ENCODE results near the gene VPS25.
A peak's percentile ranks its signal among the peaks of the same experiment; 100 is the strongest.

Gene VPS25

DNA sequence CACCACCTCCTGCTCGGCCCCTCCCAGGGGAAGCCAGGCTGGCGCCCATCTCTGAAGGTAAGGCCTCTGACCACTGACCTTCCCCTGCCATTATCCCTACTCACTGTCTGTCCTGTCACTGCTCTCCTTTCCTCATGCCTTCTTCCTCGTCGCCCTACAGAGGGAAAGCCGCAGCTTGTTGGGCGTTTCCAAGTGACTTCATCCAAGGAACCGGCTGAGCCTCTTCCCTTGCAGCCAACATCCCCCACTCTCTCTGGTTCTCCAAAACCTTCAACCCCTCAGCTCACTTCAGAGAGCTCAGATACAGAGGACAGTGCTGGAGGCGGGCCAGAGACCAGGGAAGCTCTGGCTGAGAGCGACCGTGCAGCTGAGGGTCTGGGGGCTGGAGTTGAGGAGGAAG lies 22.2 kb downstream of the VPS25 start:
- no peak for DNase-seq (ENCODE audit: low spot score)

DNA sequence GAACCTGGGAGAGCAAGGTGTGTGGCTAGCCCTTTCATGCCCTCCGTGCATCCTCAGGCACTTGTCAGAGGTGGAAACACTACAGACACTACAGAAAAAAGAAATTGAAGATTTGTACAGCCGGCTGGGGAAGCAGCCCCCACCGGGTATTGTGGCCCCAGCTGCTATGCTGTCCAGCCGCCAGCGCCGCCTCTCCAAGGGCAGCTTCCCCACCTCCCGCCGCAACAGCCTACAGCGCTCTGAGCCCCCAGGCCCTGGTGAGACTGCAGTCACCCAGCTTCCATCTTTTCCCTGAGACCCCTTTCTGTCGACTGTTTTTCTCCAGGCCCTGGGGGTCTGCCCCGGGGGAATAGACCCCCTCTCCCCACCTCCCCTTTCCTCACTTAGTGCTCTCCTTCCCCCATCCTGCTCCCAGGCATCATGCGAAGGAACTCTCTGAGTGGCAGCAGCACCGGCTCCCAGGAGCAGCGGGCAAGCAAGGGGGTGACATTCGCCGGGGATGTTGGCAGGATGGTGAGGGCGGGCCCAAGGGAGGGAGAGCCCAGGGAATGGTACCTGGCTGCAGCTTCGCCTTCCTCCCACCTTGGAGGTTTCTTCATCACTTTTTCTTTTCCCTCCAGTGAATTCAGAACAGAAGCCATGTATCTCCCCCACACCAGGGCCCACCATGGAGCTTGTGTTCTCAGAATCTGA lies 23.0 kb downstream of the VPS25 start:
- no peak for DNase-seq (ENCODE audit: low spot score)

DNA sequence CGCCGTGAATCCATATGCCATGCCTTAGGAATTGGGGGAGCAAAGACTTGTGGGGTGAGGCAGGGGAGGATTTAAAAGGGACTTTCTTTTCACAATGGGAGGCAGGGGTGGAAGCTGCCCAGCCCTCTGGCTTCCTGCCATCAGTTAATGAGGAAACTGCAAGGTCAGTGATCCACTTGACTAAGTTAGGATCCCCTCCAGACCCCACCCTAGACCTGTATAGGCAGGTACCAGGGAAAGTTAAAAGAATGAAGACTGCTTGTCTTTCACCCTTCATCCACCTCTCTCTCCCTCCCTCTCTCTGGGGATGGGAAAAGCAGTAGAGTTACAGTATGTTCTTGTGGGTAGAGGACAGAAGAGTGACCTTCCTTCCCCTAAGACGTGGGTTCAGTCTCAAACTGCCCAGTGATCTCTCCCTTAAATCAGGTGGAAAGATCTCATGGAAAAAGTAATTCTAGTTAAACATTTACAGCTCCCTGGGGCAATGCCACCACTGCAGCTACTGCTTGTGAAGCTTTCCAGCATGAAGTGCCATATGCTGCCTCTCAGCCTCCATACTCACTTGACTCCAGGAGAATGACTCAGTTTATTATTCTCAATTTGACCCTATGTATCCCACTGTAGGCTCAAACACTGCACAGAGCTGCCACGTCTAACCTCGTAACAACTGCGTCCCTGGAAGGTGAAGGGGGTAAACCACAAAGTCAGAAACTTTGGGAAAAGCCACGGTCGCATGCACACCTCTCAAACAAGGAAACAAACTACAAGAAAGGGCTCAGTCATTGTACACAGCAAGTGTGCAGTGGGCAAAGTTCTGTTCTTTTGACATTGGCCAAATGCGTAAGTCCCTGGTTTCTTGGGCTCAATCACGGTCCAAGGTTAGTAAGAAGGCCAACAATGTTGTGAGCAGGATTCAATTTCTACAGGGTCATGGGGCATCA lies 24.1 kb downstream of the VPS25 start:
- DNase-seq (ENCODE audit: low spot score) = no peak

DNA sequence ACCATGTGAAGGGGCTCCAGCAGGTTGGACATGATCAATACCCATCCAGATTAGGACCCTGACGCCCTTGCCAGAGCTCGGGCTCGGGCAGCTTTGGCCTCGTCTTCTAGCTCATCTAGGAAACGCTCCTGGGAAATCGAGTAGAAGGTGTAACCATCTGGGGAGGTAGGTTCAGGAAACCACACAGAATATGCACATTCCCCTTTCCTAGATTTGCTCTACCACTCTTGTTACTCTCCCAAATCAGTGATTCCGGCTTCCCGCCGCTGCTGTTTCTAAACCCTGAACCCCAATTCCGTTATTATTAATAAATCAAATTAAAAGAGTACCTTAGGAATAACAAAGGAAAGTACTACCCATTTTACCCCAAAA lies 24.7 kb downstream of the VPS25 start:
- no peak for DNase-seq (ENCODE audit: low spot score)

GRCh38 chr17:42798383-42799380 lies 25.4 kb downstream of the VPS25 start, which contains the start of the genes CNTD1 and COA3:
Gene CNTD1, plus strand, starts transcription at chr17:42798861. Its CDS starts 207 bp downstream, at chr17:42799068.
Gene COA3, minus strand, starts transcription at chr17:42798704. Its CDS starts 23 bp downstream, at chr17:42798681.
- DNase-seq (ENCODE audit: low spot score) = peak; percentile 93

- no peak for DNase-seq (ENCODE audit: low spot score)
Measured at GRCh38 chr17:42803074-42803883, 30.0 kb downstream of the VPS25 start.

GRCh38 chr17:42804918-42805367 lies 31.7 kb downstream of the VPS25 start:
- DNase-seq (ENCODE audit: low spot score) = no peak

DNA sequence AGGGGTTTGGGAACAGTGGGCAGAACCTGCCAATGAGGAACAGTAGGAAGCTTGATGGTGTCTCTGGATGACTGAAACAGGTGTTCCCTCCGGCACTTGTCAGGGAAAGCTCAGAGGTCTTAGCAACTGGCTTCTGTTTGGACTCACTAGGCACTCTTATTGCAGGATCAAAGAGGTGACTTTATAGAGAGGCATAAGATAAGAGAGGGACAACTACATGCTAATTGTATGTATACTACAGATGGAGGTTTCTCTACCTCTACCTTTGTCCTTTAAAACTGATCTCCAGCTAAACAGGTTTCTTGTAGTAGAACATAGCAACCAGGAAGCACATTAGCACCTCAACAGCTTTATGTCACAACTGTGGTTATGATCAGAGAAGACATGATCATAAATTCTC lies 33.0 kb downstream of the VPS25 start:
- DNase-seq (ENCODE audit: low spot score) = no peak

GRCh38 chr17:42809250-42809649 lies 36.0 kb downstream of the VPS25 start:
- DNase-seq (ENCODE audit: low spot score) = peak; percentile 84

DNA sequence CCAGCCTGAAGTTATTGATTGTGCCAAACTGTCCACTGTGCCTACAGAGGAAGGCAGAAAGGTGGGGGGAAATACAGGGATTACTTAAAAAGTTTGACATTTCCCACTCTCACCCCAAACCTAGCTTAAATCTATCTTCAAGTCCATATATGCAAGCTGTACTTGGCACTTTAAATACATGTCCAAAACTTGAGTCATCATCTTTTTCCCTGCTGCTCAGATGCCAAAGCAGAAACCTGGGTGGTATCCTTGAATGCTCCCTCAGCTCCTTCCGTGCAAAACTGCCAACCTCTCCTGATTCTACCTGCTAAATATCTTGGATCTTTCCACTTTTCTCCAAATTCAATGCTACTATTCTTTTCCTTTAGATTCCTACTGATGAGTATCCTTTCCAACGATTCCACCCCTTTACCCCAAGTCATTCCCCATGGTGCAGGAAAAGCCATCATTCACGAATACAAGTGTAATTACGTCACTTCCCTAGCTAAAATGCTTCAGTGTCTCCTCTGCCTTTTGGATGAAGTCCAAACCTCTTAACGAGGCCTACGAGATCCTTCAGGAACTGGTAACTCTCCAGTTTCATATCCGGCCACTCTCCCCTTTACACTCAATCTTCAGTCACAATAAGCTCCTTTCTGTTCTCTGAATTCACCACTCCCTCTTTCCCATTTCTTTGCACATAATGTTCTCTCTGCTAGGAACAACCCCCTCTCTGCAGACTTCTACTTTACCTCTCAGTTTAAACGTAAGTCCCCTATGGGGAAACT lies 41.6 kb downstream of the VPS25 start:
- DNase-seq (ENCODE audit: low spot score) = peak; percentile 13

DNA sequence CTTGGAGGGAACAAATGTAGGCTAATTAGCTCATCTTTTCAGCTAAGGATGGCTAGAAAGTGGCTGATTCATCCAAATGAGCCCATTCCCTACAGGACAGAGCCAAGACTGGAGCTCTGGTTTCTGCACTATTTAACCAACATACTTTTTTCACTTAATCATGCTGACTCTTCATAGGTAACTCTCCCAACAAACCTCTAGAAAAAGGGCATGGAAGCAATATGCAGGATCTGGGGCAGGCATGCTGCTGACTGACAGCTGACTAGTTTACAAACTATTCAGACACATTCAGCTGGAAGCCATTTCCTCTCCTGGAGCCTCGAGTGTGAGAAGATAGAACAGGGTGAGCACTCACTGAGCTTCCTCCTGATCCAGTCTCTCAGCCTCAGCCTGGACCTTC lies 44.6 kb downstream of the VPS25 start:
- DNase-seq (ENCODE audit: low spot score) = no peak

DNA sequence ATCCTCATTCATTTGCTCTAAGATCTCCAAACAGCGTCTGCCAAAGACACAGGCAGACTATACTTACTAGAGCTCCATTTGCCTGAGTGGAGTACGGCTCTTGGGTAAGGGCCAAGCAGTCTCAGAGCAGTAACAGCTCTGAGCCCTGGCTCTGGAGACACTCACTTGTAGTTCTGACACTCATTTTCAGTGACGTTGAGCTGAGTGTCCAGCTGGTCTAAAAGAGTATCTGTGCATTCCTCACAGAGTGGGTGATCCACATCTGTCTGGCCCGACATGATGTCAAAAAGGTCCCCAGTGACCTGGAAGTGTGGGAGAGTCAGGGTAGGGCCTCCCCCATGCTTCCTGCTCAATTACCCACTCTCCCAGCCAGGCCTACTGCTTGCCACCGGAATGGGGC lies 45.1 kb downstream of the VPS25 start:
- no peak for DNase-seq (ENCODE audit: low spot score)

DNA sequence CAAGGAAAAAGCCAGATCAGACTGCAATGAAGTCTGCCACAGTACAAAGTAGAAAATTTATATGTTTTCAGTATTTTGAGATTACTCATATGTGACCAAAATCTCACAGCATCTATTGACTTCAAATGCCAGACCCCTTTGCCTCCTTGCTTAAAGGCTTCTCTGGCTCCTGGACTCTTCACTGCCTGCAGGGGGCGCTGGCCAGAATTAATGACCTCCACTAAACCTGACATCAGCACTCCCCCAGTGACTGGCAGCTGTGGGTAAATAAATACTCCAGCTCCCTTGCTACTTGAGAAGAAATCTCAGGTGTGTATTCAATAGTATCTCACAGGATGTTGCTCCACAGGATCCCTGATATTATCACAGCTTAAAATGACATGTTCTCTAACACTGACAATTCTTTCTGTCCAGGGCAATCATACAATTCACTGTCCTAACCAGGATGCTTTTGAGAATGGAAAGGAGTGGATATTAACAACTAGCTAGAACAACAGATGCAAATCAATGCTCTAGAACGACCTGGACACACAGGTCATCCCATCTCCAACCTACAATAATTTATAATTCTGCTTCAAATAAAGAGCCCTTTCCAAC lies 46.8 kb downstream of the VPS25 start:
- DNase-seq (ENCODE audit: low spot score) = peak; percentile 47

DNA sequence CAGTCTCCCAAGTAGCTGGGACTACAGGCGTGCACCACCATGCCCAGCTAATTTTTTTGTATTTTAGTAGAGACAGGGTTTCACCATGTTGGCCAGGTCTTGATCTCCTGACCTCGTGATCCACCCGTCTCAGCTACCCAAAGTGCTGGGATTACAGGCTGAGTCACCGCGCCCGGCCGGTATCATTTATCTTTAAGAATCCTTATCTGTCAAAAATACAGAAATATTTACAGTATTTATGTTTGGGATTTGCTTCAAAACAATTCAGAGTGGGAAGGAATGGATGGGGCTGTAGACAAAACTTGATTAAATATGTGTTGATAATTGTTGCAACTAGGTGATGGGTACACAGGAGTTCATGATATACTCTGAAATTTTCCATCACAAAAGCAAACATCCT lies 47.9 kb downstream of the VPS25 start:
- DNase-seq (ENCODE audit: low spot score) = no peak

GRCh38 chr17:42827472-42827871 lies 54.2 kb downstream of the VPS25 start:
- DNase-seq (ENCODE audit: low spot score) = no peak

All from AG08396 (cell line).